Thyroid gland (tissue), 4 donors: ENCODE data around the gene EPO. TPM values are rescaled to one million over a fixed set of nuclear protein-coding genes. Genes with fewer than 3 reads are reported as not detected.
"Not testable (repeated sequence)": the region's sequence is repeated elsewhere in the genome, so short reads cannot be mapped to it uniquely, and the experiment has no call there.

ENCODE experiments used
- DNase-seq, 2 donors: peaks; one replicate each; pipeline ENCODE4 v3.0.0-alpha.2; 2019
- H3K27ac ChIP-seq, 3 donors: fragments of 200-600 bp; sonication (generic); 1 replicate in 2 of 3; 2 replicates in 1 of 3; pipeline ENCODE4 v1.5.1; 2016 to 2019; ENCODE audit warnings: mild to moderate bottlenecking in 1 of 3, moderate library complexity in 1 of 3
- H3K27me3 ChIP-seq: fragments of 200-600 bp; sonication (generic); one replicate; pipeline ENCODE4 v1.5.1; 2019
- H3K36me3 ChIP-seq, 2 donors: fragments of 200-600 bp; sonication (generic); one replicate each; pipeline ENCODE4 v1.5.1; 2016 to 2019
- H3K4me1 ChIP-seq, 2 donors: fragments of 200-600 bp; sonication (generic); one replicate each; pipeline ENCODE4 v1.5.1; 2017 to 2019
- H3K4me3 ChIP-seq, 3 donors: fragments of 200-600 bp; sonication (generic); replicated peaks in 1 of 3; 1 replicate in 2 of 3; 2 replicates in 1 of 3; pipeline ENCODE4 v1.5.1; 2016; ENCODE audit warnings: mild to moderate bottlenecking in 1 of 3
- H3K9me3 ChIP-seq: fragments of 200-600 bp; sonication (generic); one replicate; pipeline ENCODE4 v1.5.1; 2017
- CTCF ChIP-seq, 6 experiments: fragments of 200-600 bp in 3 of 6; fragments of 450-650 bp in 3 of 6; sonication (generic) in 3 of 6; IDR thresholded peaks; one replicate each; pipeline ENCODE4 v1.5.1; 2016 to 2019; ENCODE audit warnings: antibody characterized with exemption in 6 of 6, mild to moderate bottlenecking in 2 of 6, inconsistent platforms in 1 of 6, moderate library complexity in 1 of 6
- POLR2A ChIP-seq, 2 donors: fragments of 450-650 bp; IDR thresholded peaks; one replicate each; pipeline ENCODE4 v1.6.1; 2017; ENCODE audit warnings: antibody characterized with exemption in 2 of 2, mild to moderate bottlenecking in 2 of 2, moderate library complexity in 1 of 2
- WGBS, 2 donors: methylation state at CpG; one replicate each; pipeline ENCODE4 v1.1.5; 2017; 5-methylcytosine and 5-hydroxymethylcytosine counted together
- intact Hi-C: fragments of 100-400 bp; cut with DNase I; formaldehyde crosslinking; loops from one replicate; pipeline ENCODE4 v1.15.1; 2023
- total RNA-seq, 4 donors: library from RNA; depleted of rRNA; stranded (reverse); fragments of >200 nt; gene quantifications; one replicate each; pipeline ENCODE4 v1.2.3, GENCODE V29; 2016

The EPO gene
- total RNA-seq, 4 donors from 2014 or later: not detected

GRCh38 chr7:100722480-100723212, 2.4 kb downstream of the EPO start:
- H3K4me1 ChIP-seq: peaks cover 3 to 15% of the 10 kb centered on the region in 2 donors
- no peak for TF ChIP-seq CTCF (IDR thresholded peaks at IDR 0.05)
- no peak for TF ChIP-seq POLR2A (IDR thresholded peaks at IDR 0.05)
- H3K4me3 ChIP-seq: no peak overlapping the region
- intact Hi-C loops: loop anchor here (10.0 kb wide), 1 partner anchor 258 kb away; the partner anchor contains the start of gene SPACDR
- peaks cover 8% of the 10 kb centered on the region for H3K27me3 ChIP-seq
- no peak for DNase-seq
- no peaks in the 10 kb centered on the region for H3K36me3 ChIP-seq
- 82 to 83% methylated on average over 14 to 17 of the region's 17 CpGs for WGBS, 2 donors
- no peak overlapping the region for H3K27ac ChIP-seq
- no peaks in the 10 kb centered on the region for H3K9me3 ChIP-seq

GRCh38 chr7:100723732-100724275, 3.5 kb downstream of the EPO start:
- H3K36me3 ChIP-seq: no peaks in the 10 kb centered on the region
- peaks cover 3 to 15% of the 10 kb centered on the region in 2 donors for H3K4me1 ChIP-seq
- peaks cover 8% of the 10 kb centered on the region for H3K27me3 ChIP-seq
- TF ChIP-seq CTCF (IDR thresholded peaks at IDR 0.05) (no peak), POLR2A (IDR thresholded peaks at IDR 0.05) (no peak)
- no peaks in the 10 kb centered on the region for H3K9me3 ChIP-seq
- 76 to 82% methylated on average over 15 of the region's 16 CpGs for WGBS, 2 donors
- no peak overlapping the region for H3K27ac ChIP-seq
- DNase-seq: no peak
- intact Hi-C loops: loop anchor here (10.0 kb wide), 1 partner anchor 259 kb away; the partner anchor contains the start of gene SPACDR
- H3K4me3 ChIP-seq: no peak overlapping the region

- H3K27me3 ChIP-seq, H3K4me3 ChIP-seq, H3K9me3 ChIP-seq, DNase-seq, H3K27ac ChIP-seq, H3K36me3 ChIP-seq: not testable (repeated sequence)
- H3K4me1 ChIP-seq: peaks cover 3 to 15% of the 10 kb centered on the region in 2 donors
- 94 to 98% methylated on average over 2 of the region's 2 CpGs for WGBS, 2 donors
- intact Hi-C loops: loop anchor here (10.0 kb wide), 1 partner anchor 260 kb away; the partner anchor contains the start of gene SPACDR
Measured at GRCh38 chr7:100724364-100724763, 4.1 kb downstream of the EPO start.

GRCh38 chr7:100726996-100727761, 6.9 kb downstream of the EPO start:
- Histone ChIP-seq H3K4me3 (no peak overlapping the region), H3K9me3 (no peaks in the 10 kb centered on the region), H3K27ac (no peak overlapping the region), H3K27me3 (no peaks in the 10 kb centered on the region), H3K36me3 (no peaks in the 10 kb centered on the region), H3K4me1 (peaks cover 3 to 4% of the 10 kb centered on the region in 2 donors)
- no peak for TF ChIP-seq POLR2A (IDR thresholded peaks at IDR 0.05)
- TF ChIP-seq CTCF (IDR thresholded peaks at IDR 0.05): no peak
- no peak for DNase-seq
- WGBS, 2 donors: 62 to 67% methylated on average over 12 of the region's 12 CpGs
- intact Hi-C loops: loop anchor here (10.0 kb wide), 1 partner anchor 262 kb away; the partner anchor contains the start of gene SPACDR

- Histone ChIP-seq H3K4me1 (peaks cover 3 to 4% of the 10 kb centered on the region in 2 donors), H3K9me3 (no peaks in the 10 kb centered on the region), H3K36me3 (no peaks in the 10 kb centered on the region), H3K27me3 (no peaks in the 10 kb centered on the region), H3K4me3 (no peak overlapping the region), H3K27ac (no peak overlapping the region)
- TF ChIP-seq POLR2A (IDR thresholded peaks at IDR 0.05) (no peak), CTCF (IDR thresholded peaks at IDR 0.05) (no peak)
- DNase-seq: no peak
- intact Hi-C loops: loop anchor here (10.0 kb wide), 1 partner anchor 263 kb away; the partner anchor contains the start of gene SPACDR
- 67 to 76% methylated on average over 8 of the region's 8 CpGs for WGBS, 2 donors
Measured at GRCh38 chr7:100728196-100728595, 7.9 kb downstream of the EPO start.
